Activated T-cell treated with anti-CD3 and anti-CD28 coated beads, Interleukin-2, amount 50 U/mL, for 24 hours (primary cell): Measurements from ENCODE around the gene STBD1.
"Not testable (repeated sequence)": the region's sequence is repeated elsewhere in the genome, so short reads cannot be mapped to it uniquely, and the experiment has no call there.

Experiments used
- DNase-seq: peaks from one replicate; pipeline ENCODE4 v3.0.0-alpha.2; 2020
- H3K27ac Mint-ChIP-seq: 2 replicates; pipeline ENCODE4 v1.8.0; 2020; ENCODE audit warnings: mild to moderate bottlenecking, mixed read lengths
- H3K27me3 Mint-ChIP-seq: 2 replicates; pipeline ENCODE4 v1.8.0; 2020; ENCODE audit warnings: mixed read lengths
- H3K36me3 Mint-ChIP-seq: 2 replicates; pipeline ENCODE4 v1.8.0; 2020; ENCODE audit warnings: low read depth, mixed read lengths
- H3K4me1 Mint-ChIP-seq: 2 replicates; pipeline ENCODE4 v1.8.0; 2020; ENCODE audit warnings: low read depth, mixed read lengths
- H3K4me3 Mint-ChIP-seq: 2 replicates; pipeline ENCODE4 v1.8.0; 2020; ENCODE audit warnings: mild to moderate bottlenecking, moderate library complexity, mixed read lengths
- H3K9me3 Mint-ChIP-seq: 2 replicates; pipeline ENCODE4 v1.8.0; 2020; ENCODE audit warnings: mixed read lengths

STBD1 gene

GRCh38 chr4:76325072-76325471, 18.5 kb downstream of the STBD1 start:
- no peak overlapping the region for H3K4me3 Mint-ChIP-seq
- H3K36me3 Mint-ChIP-seq, result no peaks in the 10 kb centered on the region
- H3K27ac Mint-ChIP-seq, result no peak overlapping the region
- H3K9me3 Mint-ChIP-seq, result peaks cover 33% of the 10 kb centered on the region
- DNase-seq, result no peak
- no peaks in the 10 kb centered on the region for H3K4me1 Mint-ChIP-seq
- H3K27me3 Mint-ChIP-seq, result peaks cover 5% of the 10 kb centered on the region

DNA sequence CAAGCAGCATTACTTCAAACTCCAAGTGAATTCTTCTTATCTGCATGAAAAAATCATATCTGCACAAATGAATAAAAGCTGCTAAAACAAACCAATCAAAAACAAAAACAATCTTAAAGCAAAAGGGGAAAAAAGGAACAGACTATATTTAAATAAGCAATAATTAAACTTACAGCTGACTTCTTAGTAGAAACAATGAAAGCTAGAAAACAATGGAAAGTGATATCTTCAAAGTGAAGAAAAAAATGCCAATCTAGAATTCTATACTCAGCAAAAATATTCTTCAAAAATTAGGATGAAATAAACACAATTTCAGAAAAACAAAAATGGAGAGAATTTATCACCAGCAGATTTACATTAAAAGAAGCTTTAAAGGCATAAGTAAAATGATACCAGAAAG, 20.0 kb downstream of the STBD1 start:
- no peaks in the 10 kb centered on the region for H3K36me3 Mint-ChIP-seq
- peaks cover 29% of the 10 kb centered on the region for H3K9me3 Mint-ChIP-seq
- no peak for DNase-seq
- no peaks in the 10 kb centered on the region for H3K4me1 Mint-ChIP-seq
- peaks cover 5% of the 10 kb centered on the region for H3K27me3 Mint-ChIP-seq
- H3K4me3 Mint-ChIP-seq, result no peak overlapping the region
- no peak overlapping the region for H3K27ac Mint-ChIP-seq

DNA sequence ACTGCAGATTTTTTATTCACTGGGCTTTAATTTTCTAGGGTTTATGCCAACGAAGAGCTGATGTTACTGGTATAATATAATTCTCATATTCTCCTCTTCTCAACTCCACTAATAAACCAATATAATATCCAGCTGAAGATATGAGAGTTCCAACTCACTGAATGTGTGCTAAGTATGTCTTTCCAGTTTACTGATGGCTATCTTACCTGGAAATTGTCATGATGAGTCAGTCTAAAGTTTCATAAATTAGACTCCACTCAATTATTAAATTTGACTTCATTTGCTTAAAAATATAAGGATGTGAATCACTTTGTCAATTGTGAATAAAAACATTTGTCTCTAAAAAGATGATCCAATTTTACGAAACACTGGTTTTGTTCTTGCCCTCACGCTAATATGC, 28.4 kb downstream of the STBD1 start:
- Mint-ChIP-seq H3K27me3 (peaks cover 4% of the 10 kb centered on the region), H3K4me3 (no peak overlapping the region), H3K36me3 (no peaks in the 10 kb centered on the region), H3K4me1 (no peaks in the 10 kb centered on the region), H3K9me3 (no peaks in the 10 kb centered on the region), H3K27ac (no peak overlapping the region)
- DNase-seq, result no peak

DNA sequence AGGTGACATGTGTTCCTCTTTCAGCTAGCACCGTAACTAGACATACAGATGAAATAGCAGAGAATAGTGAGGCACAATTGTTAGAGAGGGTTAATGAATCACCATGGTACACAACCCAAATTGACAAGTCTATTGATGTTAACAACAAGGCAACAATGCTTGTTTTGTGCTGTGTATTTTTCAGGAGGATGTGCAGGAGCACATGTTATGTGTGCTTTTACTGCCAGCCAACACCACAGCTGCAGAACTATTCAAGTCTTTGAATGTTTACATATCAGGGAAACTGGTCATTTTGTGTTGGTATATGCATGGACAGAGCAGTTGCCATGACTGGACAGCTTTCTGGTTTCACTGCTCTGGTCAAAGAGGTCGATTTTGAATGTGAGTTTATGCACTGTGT, 32.8 kb downstream of the STBD1 start:
- DNase-seq, result no peak
- no peaks in the 10 kb centered on the region for H3K9me3 Mint-ChIP-seq
- no peaks in the 10 kb centered on the region for H3K4me1 Mint-ChIP-seq
- no peaks in the 10 kb centered on the region for H3K36me3 Mint-ChIP-seq
- no peak overlapping the region for H3K4me3 Mint-ChIP-seq
- no peak overlapping the region for H3K27ac Mint-ChIP-seq
- H3K27me3 Mint-ChIP-seq, result no peaks in the 10 kb centered on the region

DNA sequence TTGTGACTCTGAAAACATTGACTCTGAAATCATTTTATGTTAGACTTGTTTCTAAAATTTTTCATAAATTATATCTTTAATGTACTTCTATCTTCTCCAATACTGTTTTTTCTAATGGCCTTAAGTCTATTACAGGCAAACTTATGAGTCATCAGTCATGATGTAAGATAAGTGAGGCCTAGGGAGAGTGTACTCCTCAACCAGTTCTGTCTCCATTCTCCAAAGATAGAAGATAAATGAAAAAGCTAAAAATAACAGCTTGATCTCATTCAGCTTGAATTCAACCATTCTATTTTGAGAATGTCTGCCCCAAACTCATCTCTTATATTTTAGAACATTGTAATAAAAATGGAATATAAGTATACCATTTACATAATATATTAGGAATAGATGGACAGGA, 34.5 kb downstream of the STBD1 start:
- Mint-ChIP-seq H3K27ac (no peak overlapping the region), H3K4me1 (no peaks in the 10 kb centered on the region), H3K27me3 (no peaks in the 10 kb centered on the region), H3K4me3 (no peak overlapping the region), H3K36me3 (no peaks in the 10 kb centered on the region), H3K9me3 (peaks cover 2% of the 10 kb centered on the region)
- no peak for DNase-seq

- H3K4me3 Mint-ChIP-seq, result no peak overlapping the region
- no peaks in the 10 kb centered on the region for H3K36me3 Mint-ChIP-seq
- DNase-seq, result no peak
- no peaks in the 10 kb centered on the region for H3K27me3 Mint-ChIP-seq
- peaks cover 2% of the 10 kb centered on the region for H3K9me3 Mint-ChIP-seq
- no peak overlapping the region for H3K27ac Mint-ChIP-seq
- no peaks in the 10 kb centered on the region for H3K4me1 Mint-ChIP-seq
These were observed 35.7 kb downstream of the STBD1 start for GRCh38 chr4:76342191-76342590.

DNA sequence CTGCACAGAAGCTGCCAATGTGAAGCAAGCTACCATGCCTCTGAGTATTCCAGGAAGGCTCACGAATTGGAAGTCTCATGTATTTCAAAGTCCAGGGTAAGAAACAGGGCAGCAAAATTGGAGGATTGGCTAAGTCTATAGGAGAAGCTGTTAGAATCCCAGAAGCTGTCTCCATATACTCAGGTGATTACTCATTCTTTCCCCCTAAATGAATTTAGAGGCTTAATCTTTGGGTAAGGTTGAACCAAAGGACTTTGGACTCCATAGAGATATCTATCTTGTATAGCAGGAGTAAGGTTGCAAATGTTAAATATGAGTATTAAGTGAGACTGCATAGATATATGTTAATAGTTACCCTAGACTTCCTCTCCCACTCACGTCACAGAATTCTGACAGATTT, 36.3 kb downstream of the STBD1 start:
- Mint-ChIP-seq H3K4me1 (no peaks in the 10 kb centered on the region), H3K4me3 (no peak overlapping the region), H3K27ac (no peak overlapping the region), H3K27me3 (no peaks in the 10 kb centered on the region), H3K9me3 (peaks cover 5% of the 10 kb centered on the region), H3K36me3 (no peaks in the 10 kb centered on the region)
- no peak for DNase-seq

DNA sequence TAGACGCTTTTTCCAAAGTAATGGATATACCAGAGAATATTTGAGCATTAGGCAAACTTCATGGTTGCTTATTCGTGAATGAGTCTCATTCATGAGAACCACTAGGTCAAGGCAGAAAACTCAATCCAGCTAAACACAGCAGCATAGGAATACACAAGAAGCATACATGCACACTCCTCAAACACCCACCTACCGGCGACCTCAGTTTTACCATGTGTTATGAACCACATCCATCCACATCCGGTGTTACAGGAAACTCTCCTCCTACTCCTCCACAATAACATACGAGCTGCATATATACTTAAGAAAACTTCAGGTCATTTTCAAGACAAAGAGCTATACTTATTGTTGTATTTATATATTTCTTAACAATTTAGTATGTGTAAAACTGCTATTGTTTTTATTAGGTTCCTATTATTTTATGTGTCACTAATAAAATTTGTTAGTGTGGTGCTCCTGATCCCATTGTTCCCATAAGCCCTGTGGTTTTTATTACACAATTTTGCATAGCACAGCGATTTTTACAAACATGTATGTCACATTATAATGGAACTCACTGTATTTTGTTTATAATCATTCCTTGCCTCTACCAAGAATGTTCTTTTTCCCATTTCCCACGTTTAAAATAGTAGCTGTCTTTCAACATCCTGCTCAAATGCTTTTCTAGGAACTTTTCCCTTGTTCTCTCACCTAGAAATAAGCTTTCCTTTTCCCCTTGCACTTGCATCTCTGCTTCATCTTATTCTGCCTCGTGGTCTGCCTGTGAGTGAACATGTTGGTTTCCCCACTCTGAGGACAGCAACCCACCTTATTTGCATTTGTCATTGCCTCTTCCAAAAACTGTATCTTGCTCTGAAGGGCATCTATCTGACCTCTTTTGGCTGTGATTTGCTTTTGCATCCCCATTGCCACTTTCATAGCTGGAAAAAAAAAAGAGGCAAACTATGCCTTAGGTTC, 48.3 kb downstream of the STBD1 start:
- peaks cover 15% of the 10 kb centered on the region for H3K4me1 Mint-ChIP-seq
- no peak for DNase-seq
- H3K4me3 Mint-ChIP-seq, result no peak overlapping the region
- peaks cover 23% of the 10 kb centered on the region for H3K9me3 Mint-ChIP-seq
- H3K27me3 Mint-ChIP-seq, result peaks cover 3% of the 10 kb centered on the region
- peaks cover 3% of the 10 kb centered on the region for H3K36me3 Mint-ChIP-seq
- H3K27ac Mint-ChIP-seq, result peak overlapping the region; percentile 26

- no peak overlapping the region for H3K27ac Mint-ChIP-seq
These were observed 51.4 kb downstream of the STBD1 start for GRCh38 chr4:76357981-76358380.

GRCh38 chr4:76359881-76360466, 53.4 kb downstream of the STBD1 start:
- H3K27ac Mint-ChIP-seq, H3K4me3 Mint-ChIP-seq, H3K36me3 Mint-ChIP-seq, DNase-seq, H3K27me3 Mint-ChIP-seq: not testable (repeated sequence)
- Mint-ChIP-seq H3K4me1 (peaks cover 13% of the 10 kb centered on the region), H3K9me3 (peaks cover 29% of the 10 kb centered on the region)

More at GRCh38 chr4:76357981-76358380, 51.4 kb downstream of the STBD1 start:
- no peak for DNase-seq
- peaks cover 29% of the 10 kb centered on the region for H3K9me3 Mint-ChIP-seq
- H3K27me3 Mint-ChIP-seq, result peaks cover 3% of the 10 kb centered on the region
- H3K4me3 Mint-ChIP-seq, result no peak overlapping the region
- H3K4me1 Mint-ChIP-seq, result peaks cover 15% of the 10 kb centered on the region
- H3K36me3 Mint-ChIP-seq, result peaks cover 3% of the 10 kb centered on the region
